H4 (cell line): ENCODE measurements around the gene TTC22. TPM values are rescaled to one million over a fixed set of nuclear protein-coding genes. Genes with fewer than 3 reads are reported as not detected.

ENCODE experiments used
- DNase-seq: peaks from one replicate; pipeline ENCODE4 v3.0.0-alpha.2; 2015; ENCODE audit warnings: low spot score
- total RNA-seq: library from RNA; depleted of rRNA; stranded (reverse); fragments of >200 nt; shearing (Covaris generic); gene quantifications from 2 replicates; pipeline ENCODE4 v1.2.3, GENCODE V29; 2014

TTC22 gene
- total RNA-seq, 1 experiment from 2014 or later, result not detected

GRCh38 chr1:54834007-54834541 lies 33.0 kb upstream of the TTC22 start:
- no peak for DNase-seq

- DNase-seq, result no peak
These were observed 32.0 kb upstream of the TTC22 start for GRCh38 chr1:54833121-54833520.

GRCh38 chr1:54826226-54826816 lies 25.2 kb upstream of the TTC22 start:
- DNase-seq, result no peak

GRCh38 chr1:54825696-54826095 lies 24.6 kb upstream of the TTC22 start:
- DNase-seq, result no peak

- DNase-seq, result no peak
These were observed 22.5 kb upstream of the TTC22 start for GRCh38 chr1:54823670-54824069.

- no peak for DNase-seq
These were observed 18.6 kb upstream of the TTC22 start for GRCh38 chr1:54819733-54820132.

GRCh38 chr1:54819195-54819536 lies 18.0 kb upstream of the TTC22 start:
- no peak for DNase-seq

- DNase-seq, result no peak
These were observed 17.5 kb upstream of the TTC22 start for GRCh38 chr1:54818461-54819194.

- DNase-seq, result no peak
These were observed 15.8 kb upstream of the TTC22 start for GRCh38 chr1:54816951-54817350.

GRCh38 chr1:54816130-54816529 lies 15.0 kb upstream of the TTC22 start:
- DNase-seq, result no peak

- no peak for DNase-seq
These were observed 14.2 kb upstream of the TTC22 start for GRCh38 chr1:54815086-54815876.

GRCh38 chr1:54814571-54814970 lies 13.4 kb upstream of the TTC22 start:
- no peak for DNase-seq

GRCh38 chr1:54814126-54814498 lies 13.0 kb upstream of the TTC22 start:
- no peak for DNase-seq

GRCh38 chr1:54813485-54814125 lies 12.5 kb upstream of the TTC22 start:
- DNase-seq, result no peak

GRCh38 chr1:54812801-54813484 lies 11.8 kb upstream of the TTC22 start:
- DNase-seq, result no peak

GRCh38 chr1:54811739-54812655 lies 10.9 kb upstream of the TTC22 start:
- DNase-seq, result no peak

- no peak for DNase-seq
These were observed 9.9 kb upstream of the TTC22 start for GRCh38 chr1:54811066-54811465.

GRCh38 chr1:54810153-54810942 lies 9.2 kb upstream of the TTC22 start:
- peak; percentile 63 for DNase-seq

GRCh38 chr1:54809496-54810074 lies 8.5 kb upstream of the TTC22 start:
- no peak for DNase-seq
